ENCODE data around the gene NINJ1.

Gene NINJ1, protein sequence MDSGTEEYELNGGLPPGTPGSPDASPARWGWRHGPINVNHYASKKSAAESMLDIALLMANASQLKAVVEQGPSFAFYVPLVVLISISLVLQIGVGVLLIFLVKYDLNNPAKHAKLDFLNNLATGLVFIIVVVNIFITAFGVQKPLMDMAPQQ

DNA sequence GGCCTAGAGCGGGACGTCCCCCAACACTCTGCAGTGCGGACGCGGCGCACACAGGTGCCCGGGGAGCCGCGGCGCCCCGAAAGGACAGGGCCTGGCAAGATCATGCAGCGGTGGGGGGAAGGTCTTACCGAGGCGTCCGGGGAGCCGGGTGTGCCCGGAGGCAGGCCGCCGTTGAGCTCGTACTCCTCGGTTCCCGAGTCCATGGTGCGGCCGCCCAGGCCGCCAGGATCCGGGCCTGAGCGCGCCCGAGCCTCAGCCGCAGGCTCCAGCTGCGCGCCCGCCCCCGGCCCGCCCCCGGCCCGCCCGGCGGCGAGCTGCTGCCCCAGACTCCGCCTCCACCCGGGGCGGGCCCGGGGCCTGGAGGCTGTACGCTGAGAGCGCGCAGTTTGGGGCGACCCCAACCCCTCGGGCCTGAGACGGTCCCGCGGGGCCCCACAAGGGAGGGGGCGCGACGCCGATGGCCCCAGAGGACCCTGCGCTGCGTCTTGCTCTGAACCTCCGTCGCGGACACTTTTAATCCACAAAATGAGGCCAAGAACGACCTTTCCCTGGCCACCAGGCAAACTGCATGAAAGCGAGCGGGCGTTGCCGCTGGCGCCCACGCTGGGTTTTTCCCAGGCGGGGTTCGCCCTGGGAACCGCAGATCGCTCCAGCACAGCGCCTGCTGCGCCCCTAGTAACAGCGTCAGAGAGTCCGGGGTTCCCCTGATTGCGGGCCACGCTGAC, at the start of gene NINJ1:
Gene NINJ1 (minus strand): TSS at position 237 of the 725 bp plus-strand sequence. CDS start 34 bp downstream, at position 203.
- DNase-seq (ENCODE audit: low spot score) = no peak

DNA sequence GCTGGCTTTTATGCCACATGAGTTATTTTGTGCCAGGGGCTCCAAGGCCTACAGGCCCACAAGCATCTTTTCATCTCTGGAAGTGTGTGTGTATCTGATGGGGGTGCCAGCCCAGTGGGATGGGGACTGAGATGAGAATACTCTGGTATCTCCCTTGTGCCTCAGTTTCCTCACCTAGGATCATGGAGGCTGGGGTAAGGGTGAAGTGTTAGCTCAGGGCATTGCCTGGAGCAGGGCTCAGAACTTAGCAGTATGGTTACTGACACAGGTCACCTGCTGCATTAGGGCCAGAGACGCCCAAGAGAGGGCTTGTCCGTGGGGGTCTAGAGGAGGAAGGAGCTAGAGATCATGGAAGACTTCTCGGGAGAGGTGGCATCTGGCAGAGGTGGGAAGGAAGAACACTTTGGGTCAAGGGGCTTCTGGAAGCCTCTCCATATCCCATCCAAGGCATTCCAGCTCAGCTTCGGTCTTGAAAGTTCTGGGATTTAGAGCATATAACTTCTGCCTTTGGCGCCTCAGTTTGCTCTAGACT, 49.1 kb upstream of the NINJ1 start:
- no peak for DNase-seq (ENCODE audit: low spot score)

DNA sequence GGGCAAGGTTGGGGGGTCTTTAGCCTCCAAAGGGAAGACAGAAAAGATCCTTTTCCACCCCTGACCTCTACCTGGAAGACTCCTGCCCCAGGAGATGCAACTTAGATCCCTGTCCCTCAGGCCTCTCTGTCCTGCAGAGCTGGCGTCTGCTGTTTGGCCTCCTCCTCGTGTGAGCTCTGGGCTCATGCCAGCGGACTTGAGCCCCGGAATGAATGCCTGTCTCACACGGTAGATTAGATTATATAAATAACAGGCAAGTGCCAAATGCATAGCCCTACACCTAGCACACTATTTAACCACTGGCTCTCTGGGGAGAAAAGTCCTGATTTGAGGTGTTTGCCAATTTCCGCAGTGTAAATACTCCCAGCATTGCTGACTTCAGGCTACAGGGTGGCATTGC, 48.5 kb upstream of the NINJ1 start:
- no peak for DNase-seq (ENCODE audit: low spot score)

DNA sequence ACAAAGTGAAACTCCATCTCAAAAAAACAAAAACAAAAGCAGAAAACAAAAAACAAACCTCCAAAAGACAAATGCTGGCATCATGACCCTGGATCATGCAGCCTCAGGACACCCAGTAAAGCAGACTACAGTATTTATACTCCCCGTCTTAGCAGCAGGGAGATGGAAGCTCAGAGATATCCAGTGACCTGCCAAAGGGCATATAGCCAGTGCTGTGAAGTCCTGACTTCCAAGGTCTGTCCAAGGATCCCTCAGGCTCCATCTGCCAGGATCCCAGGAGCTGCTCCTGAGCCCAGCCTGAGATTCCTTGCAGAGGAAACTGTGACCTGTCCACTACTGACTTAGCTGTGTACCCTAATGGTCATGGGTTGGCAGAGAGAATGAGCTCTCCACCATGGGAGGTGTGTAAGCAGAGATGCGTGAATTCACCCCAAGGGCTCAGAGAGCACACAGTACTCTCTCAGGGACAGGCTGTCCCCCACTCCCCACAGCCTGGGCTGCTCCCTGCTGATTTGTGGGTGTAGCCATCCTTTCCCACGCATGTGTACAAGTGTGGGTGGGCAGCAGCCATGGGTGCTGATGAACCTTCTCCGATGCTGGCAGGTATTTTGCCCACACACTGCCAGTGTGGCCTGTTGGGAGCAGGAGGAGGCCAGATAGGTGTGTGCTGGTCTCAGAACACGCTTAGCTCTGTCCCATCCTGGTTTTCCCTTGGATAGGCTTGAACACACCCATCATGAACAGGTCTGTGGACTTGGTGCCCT, 47.8 kb upstream of the NINJ1 start:
- DNase-seq (ENCODE audit: low spot score) = no peak

DNA sequence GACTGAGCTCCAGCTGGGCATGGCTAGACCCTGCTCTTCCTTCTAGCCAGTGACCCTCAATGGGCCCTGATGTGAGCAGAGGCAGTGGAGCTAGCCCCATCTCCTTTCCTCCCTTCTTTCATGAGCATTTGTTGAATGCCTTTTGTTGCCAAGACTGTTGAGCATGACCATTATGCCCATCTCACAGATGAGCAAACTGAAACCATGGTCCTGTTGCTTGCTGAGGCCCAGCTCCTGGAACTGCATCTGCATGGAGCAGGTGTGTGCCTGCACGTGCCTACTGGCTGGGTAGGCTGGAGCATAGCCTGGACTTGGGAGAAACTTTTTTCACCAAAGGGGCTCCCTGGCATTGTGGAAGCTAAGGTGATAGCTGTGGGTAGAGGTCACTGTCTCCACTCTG, 46.9 kb upstream of the NINJ1 start:
- DNase-seq (ENCODE audit: low spot score) = no peak

DNA sequence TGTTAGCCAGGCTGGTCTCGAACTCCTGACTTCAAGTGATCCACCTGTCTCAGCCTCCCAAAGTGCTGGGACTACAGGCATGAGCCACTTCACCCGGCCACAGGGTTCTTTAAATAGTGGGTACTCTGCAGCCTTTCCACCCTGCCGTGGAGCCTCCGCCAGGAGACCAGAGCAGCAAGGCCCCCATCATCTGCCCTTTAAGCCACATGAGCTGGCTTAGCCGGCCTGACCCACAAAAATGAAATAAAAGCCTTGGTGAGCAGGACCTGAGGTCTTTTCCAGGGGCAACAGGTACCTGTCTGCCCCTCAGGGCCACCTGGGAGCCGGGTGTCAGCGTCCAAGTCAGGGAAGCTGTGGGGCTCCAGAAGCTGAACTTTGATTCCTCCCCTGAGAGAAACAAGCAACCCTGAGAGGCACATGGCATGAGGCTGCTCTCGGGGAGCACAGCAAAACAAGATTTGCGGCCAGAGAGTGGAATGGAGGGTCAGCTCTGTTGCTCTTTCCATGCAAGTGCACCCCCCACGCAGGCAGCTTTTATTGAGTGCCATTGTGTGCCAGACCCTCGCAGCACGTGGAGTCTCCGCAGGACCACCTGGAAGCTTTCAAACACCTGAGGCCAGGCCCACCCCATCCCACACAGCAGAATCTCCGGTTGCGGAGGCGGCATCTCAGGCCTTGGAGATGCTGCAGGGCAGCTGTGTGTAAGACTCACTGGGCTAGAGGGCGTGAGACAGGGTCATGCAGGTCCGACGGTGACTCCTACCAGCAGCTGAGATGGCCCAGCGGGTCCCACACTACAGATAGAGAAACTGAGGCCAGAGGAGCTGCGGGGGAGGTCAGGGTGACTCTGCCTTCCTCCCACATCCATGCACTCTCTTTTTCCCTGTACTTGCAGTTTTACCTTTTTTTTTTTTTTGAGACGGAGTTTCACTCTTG, 45.1 kb upstream of the NINJ1 start:
- no peak for DNase-seq (ENCODE audit: low spot score)

DNA sequence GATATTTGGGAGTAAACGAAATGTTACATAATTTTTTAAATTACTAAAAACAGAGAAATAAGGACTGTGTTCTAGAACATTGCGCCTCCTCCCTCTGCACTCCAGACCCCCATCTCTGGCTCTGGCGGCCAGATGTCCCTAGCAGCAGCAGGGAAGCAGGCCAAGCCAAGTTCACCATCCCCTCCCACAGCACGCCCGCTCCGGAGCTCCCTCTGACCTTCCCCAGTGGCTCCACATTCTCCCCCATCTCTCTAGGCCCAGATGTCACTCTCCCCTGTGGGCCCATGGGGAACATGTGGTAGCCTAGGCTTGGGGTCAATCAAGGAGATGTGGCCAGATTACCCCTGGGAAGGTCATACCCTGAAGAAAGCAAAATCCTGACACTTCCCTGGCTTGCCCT, 43.6 kb upstream of the NINJ1 start:
- no peak for DNase-seq (ENCODE audit: low spot score)

DNA sequence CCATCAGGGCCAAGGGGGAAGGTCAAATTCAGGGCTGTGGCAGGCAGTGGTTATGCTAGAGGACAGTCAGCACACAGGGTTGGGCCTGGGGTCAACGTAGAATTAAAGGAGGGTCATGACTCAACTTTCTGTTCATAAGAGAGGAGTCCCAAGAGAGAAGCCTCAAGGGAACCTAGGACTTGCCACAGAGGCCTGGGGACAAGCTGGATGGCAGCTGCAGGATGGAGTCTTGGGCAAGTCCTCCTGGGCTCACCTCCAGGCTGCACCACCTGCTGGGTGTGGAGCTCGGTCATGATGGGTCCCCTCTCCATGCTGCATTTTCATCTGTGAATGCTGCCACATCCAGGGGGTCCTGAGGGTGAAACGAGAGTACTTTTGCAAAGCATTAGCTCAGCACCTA, 40.9 kb upstream of the NINJ1 start:
- DNase-seq (ENCODE audit: low spot score) = no peak

DNA sequence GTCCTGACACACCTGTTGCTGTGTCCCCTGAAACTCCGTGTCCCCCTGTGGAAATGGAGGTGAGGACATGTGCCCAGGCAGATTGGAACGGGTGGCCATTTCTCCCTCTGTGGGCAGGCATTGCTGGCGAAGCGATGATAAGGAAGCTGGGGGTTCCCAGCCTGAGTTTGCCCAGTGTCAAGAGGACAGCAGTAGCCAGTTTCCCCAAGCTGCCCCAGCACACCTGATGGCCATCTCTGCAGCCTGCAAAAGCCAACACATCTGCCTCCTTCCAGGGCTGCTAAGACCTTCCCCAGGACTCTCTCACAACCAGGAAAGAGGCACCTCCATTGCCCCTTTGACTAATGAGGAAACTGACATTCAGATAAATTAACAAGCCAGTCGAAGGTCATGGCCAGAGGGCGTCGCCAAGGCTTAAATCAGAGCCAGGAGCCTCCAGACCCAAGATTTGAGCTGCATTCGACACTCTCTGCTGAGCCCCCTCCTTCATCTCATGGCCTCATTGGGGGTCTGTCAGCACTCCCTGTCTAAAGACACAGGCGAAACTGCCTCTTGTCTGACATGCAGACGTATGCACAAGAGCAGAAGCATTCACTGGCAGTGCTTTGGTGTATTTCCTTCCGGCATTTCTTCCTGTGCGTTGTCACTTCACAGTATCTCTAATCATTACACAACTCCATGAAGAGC, 39.5 kb upstream of the NINJ1 start:
- no peak for DNase-seq (ENCODE audit: low spot score)

DNA sequence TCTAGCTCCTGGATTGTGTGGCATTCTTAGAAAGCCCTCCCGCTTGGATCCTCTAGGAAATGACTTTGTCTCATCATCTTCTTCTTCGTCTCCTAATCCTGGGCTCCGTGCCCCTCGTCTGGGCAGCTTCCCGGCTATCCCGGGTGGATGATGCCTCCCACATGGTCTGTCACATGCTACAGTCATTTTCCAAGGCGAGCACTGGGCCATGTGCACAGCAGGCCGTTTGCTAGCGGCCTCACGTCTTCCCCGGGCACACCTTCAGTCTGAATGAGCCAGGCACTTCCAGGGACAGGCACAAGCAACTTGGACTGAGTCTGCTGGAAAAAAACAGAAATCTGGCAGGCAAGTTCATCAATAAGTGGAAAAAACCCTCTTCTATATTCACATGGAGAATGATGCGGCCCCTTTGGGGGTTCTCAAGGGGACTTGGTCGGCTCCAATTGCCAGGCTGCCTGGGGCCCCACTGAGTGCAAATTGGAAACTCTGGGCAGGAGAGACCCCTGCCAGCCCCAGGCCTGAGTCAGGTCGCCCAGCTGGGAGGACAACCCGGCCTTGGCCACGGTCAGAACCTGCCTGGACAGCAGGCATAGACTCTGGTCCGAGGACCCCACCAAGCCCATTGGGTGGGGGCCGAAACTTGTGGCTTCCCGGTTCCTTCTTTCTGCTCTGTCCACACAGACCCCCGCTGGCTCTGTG, 38.8 kb upstream of the NINJ1 start:
- DNase-seq (ENCODE audit: low spot score) = no peak

DNA sequence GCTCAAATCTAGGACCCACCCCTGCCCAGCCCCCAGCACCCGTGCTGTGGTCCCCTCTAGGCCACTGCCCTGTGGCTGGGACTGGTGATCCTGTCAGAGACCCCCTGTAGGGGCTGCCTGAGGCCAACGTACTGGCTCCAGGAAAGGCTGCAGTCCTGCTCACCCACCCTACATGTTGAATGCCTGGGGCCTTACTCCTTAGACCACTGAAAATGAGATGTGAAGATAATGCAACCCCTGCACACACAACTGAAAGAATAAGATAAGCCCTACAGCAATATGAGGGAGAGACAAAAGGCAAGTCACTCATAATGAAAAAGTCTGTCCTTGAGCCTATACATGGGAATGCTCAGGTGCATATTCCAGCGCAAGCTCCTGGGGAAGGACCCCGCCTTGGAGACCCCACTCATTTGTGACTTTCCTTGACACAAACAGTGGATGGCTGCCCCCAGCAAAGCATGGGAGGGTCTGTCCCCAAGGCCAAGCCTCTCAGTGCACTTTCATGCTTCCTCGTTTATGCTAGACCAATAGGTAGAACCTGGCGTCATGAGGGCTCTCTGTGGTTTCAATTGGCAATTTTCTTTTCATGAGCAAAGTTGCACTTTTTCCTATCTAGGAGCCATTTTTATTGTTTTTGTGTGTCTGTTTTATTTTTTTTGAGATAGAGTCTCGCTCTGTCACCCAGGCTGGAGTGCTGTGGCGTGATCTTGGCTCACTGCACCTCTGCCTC, 37.4 kb upstream of the NINJ1 start:
- no peak for DNase-seq (ENCODE audit: low spot score)

DNA sequence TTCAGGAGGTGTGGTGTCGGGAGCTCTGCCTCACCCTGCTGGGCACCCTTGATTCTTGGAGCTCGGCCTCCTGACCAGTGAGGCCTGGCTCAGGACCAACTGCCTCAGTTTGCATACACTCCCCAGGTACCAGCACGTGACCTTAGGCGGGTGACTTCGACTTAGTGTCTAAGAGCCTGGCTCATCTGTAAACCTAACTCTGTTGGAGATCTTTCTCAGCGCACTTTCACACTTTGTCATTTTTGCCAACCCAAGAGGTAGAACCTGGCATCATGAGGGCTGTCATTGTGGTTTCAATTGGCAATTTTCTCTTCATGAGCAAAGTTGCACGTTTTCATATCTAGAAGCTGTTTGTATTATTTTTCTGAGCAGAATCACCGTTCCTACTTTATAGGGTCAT, 36.5 kb upstream of the NINJ1 start:
- no peak for DNase-seq (ENCODE audit: low spot score)

DNA sequence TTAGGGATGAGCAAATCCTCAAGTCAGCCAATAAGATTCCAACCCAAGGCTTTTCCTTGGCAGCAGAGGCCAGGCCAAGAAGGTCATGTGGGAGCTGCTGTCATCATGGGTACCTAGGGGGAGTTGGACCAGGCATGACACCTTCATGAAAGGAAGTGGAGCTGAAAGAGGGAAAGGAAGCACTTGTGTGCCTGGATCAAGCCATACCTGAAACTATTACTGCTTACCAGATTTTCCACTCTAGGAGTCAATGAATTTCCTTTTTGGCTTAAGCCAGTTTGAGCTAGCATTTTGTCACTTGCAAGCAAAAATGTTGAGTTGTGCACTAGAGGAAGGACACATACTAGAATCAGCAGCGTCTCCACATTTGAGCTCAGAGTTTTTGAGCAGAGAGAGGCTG, 35.4 kb upstream of the NINJ1 start:
- DNase-seq (ENCODE audit: low spot score) = no peak

DNA sequence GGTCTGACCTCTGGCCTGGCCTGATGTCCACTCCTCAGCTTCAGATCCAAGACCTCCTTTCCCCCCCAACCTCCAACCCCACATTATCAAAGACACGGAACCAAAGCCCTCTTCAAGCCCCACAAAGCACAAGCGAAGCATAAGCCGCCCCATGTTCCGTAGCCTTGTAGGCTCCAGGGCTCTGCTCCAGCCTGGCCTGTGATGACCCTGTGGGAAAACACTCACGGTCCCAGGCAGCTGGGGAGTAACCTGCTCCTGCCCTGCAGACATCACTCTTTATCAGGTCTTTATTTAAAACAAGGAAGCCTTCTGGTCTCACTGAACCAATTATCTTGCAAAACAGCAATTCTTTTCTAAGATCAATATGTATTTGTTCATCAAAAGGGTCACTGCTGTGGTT, 34.5 kb upstream of the NINJ1 start:
- no peak for DNase-seq (ENCODE audit: low spot score)

DNA sequence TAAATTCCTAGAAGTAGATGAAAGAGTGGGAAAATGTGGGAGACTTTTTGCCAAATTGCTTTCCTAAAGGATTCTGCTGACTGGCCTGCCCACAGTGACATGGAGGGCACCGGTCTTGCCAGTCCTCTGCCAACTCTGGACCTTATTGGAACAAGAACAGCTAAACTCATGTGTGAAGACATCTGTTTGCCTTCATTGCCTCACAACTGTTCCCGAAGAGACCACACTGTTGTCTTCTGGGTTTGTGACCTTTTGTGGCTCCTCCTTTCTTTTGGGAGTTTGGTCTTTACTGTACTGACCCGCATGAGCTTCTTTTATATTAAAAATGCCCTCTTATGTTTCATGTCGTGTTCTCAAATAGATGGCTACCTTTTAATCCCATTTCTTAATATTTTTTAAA, 33.8 kb upstream of the NINJ1 start:
- DNase-seq (ENCODE audit: low spot score) = no peak

DNA sequence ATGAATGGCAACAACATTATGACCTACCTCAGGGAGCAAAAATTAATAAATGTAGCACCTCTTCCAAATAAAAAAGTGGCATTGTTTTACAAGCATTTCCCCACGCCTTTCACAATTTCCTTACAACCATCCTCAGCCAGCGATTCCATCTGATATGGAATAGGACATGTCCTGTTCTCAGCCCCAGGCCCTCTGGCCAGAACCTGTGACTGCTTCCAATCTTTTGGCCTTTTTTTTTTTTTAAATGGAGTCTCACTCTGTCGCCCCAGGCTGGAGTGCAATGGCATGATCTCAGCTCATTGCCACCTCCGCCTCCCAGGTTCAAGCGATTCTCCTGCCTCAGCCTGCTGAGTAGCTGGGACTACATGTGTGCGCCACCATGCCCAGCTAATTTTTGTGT, 33.1 kb upstream of the NINJ1 start:
- no peak for DNase-seq (ENCODE audit: low spot score)

DNA sequence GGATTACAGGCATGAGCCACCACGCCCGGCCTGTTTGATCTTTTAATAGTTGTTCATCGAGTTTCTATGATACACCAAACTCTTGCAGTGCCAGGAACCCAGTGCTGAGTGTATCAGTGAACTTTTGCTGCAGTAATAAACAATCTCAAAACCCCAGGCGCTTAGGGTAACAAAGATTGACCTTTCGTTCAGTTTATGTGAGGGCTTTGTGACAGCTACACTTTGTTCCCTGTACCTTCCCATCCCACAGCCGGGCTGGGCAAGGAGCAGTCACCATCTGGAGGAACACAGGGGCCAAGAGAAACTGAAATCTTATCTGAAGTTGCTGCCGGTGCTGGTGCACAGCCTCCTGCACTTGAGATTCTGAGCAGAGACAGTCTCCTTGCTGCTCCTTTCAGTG, 32.6 kb upstream of the NINJ1 start:
- no peak for DNase-seq (ENCODE audit: low spot score)

DNA sequence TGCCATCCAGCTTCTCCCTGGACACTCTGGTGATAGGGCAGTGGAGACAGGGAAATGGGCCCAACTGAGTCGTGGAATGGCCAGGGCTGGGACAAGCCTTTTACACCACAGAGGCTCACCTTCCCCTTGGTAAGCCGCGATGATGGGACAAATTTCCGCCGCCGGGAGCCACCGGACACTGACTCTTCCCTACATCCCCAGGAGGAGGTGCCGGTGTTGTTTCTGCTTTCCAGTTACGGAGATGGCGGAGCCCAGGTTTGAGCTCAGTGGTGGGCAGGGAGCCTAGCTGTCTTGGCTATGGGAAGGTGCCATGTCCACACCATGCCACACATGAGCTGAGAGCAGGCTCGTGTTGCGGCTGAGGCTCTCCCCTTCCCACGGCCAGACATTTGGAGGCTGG, 30.0 kb upstream of the NINJ1 start:
- no peak for DNase-seq (ENCODE audit: low spot score)

DNA sequence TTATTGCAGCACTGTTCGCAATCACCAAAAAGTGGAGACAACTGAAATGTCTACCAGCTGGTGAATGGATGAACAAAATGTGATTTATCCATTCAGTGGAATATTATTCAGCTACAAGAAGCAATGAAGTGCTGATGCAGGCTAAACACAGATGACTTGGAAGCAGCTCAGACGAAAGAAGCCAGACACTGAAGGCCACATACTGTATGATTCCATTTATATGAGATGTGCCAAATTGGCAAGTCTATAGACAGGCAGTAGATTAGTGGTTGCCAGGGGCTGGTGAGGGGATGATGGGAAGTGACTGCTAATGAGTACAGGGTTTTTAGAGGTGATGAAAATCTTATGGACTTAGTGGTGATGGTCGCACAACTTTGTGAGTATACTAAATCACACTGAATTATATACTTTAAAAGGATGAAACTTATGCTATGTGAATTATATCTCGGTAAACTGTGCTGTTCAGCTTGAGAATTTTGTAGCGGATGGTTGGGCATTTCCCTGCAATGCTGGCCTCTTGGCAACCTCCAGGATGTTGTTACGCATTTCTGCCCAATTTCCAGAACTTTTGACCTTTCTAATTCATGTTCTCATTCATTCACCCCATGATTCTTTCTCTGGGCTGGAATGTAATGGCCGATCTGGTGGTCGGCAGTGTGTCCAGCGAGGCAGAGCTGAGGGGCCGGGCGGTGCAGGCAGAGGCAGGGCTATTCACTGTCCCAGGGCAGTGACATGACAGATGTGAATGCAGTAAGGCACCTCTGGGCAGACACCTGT, 27.9 kb upstream of the NINJ1 start:
- no peak for DNase-seq (ENCODE audit: low spot score)
